Peyer's patch (tissue), 4 donors: Measurements from ENCODE around the gene TMEM92. TPM values are rescaled to one million over a fixed set of nuclear protein-coding genes. Genes with fewer than 3 reads are reported as not detected.

Source experiments
- DNase-seq, 3 donors: peaks; one replicate each; pipeline ENCODE4 v3.0.0-alpha.2; 2017 to 2019
- H3K27ac ChIP-seq, 4 donors: fragments of 200-600 bp; sonication (generic); one replicate each; pipeline ENCODE4 v1.5.1; 2016 to 2019
- H3K27me3 ChIP-seq, 2 donors: fragments of 200-600 bp; sonication (generic); one replicate each; pipeline ENCODE4 v1.5.1; 2019
- H3K36me3 ChIP-seq, 3 donors: fragments of 200-600 bp; sonication (generic); one replicate each; pipeline ENCODE4 v1.5.1; 2016 to 2019
- H3K4me1 ChIP-seq, 4 donors: fragments of 200-600 bp; sonication (generic); one replicate each; pipeline ENCODE4 v1.5.1; 2016 to 2019
- H3K4me3 ChIP-seq, 4 donors: fragments of 200-600 bp; sonication (generic); 1 replicate in 3 of 4; 2 replicates in 1 of 4; pipeline ENCODE4 v1.5.1; 2016 to 2019; ENCODE audit warnings: mild to moderate bottlenecking in 1 of 4
- H3K9me3 ChIP-seq, 4 donors: fragments of 200-600 bp; sonication (generic); one replicate each; pipeline ENCODE4 v1.5.1; 2016 to 2019; ENCODE audit warnings: mild to moderate bottlenecking in 1 of 4
- POLR2A ChIP-seq, 2 donors: fragments of 450-650 bp; IDR thresholded peaks; one replicate each; pipeline ENCODE4 v1.5.1; 2017; ENCODE audit warnings: antibody characterized with exemption in 2 of 2, mild to moderate bottlenecking in 2 of 2, moderate library complexity in 2 of 2
- total RNA-seq, 4 donors: library from RNA; depleted of rRNA; stranded (reverse); fragments of >200 nt; gene quantifications; one replicate each; pipeline ENCODE4 v1.1.0, GENCODE V29; 2016
- TF ChIP-seq, protein P1 (sequence below), 6 experiments: fragments of 450-650 bp in 4 of 6; fragments of 200-600 bp in 2 of 6; sonication (generic) in 1 of 6; IDR thresholded peaks; one replicate each; pipeline ENCODE4 v1.5.1; 2017 to 2019; ENCODE audit warnings: antibody characterized with exemption in 6 of 6, mild to moderate bottlenecking in 3 of 6, moderate library complexity in 1 of 6

The TMEM92 gene
- total RNA-seq, 4 donors from 2014 or later, result 0.83 to 86.0 (median 50.6) TPM

DNA sequence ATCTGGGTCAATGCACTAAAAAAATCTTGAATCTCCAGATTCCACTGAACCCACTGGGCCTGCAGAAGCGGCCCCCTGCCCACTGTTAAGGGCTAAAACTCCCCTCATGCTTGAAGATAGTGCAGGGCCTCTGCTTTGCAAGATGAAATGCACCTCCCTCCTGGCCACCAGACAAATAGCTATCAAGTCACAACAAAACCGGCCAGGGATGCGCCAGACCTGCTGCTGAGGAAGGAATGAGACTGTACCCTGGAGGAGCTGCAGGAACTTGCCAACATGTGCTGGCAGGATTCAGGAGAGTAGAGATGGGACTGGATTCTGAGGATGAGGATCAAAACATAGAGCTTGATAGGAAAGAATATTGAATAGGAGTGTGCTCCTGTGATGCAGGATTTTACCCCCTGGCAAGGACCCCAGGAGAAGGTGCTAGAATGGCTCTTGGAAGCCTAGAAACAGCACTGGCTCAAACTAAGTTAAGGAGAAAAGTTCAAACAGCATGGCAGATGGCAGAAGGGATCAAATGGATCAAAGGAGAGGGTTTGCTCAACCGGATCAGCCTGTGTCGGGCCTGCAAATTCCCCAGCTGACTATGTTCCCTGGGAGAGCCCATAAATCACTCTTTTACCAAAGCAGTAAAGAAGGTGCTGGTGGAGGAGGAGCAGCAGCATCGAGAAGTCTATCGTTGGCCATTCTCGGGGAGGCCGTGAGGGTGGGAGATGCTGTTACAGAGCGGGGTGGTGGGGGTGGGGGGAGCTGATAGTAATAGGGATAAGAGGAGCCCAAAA is 44.4 kb downstream of the TMEM92 start:
- no peak for TF ChIP-seq POLR2A (IDR thresholded peaks at IDR 0.05)
- TF ChIP-seq, protein P1, sequence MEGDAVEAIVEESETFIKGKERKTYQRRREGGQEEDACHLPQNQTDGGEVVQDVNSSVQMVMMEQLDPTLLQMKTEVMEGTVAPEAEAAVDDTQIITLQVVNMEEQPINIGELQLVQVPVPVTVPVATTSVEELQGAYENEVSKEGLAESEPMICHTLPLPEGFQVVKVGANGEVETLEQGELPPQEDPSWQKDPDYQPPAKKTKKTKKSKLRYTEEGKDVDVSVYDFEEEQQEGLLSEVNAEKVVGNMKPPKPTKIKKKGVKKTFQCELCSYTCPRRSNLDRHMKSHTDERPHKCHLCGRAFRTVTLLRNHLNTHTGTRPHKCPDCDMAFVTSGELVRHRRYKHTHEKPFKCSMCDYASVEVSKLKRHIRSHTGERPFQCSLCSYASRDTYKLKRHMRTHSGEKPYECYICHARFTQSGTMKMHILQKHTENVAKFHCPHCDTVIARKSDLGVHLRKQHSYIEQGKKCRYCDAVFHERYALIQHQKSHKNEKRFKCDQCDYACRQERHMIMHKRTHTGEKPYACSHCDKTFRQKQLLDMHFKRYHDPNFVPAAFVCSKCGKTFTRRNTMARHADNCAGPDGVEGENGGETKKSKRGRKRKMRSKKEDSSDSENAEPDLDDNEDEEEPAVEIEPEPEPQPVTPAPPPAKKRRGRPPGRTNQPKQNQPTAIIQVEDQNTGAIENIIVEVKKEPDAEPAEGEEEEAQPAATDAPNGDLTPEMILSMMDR (IDR thresholded peaks at IDR 0.05), result no peak
- Histone ChIP-seq H3K4me3 (no peak overlapping the region), H3K4me1 (no peaks in the 10 kb centered on the region), H3K27me3 (no peaks in the 10 kb centered on the region), H3K9me3 (no peaks in the 10 kb centered on the region), H3K36me3 (no peaks in the 10 kb centered on the region), H3K27ac (no peak overlapping the region)
- no peak for DNase-seq

DNA sequence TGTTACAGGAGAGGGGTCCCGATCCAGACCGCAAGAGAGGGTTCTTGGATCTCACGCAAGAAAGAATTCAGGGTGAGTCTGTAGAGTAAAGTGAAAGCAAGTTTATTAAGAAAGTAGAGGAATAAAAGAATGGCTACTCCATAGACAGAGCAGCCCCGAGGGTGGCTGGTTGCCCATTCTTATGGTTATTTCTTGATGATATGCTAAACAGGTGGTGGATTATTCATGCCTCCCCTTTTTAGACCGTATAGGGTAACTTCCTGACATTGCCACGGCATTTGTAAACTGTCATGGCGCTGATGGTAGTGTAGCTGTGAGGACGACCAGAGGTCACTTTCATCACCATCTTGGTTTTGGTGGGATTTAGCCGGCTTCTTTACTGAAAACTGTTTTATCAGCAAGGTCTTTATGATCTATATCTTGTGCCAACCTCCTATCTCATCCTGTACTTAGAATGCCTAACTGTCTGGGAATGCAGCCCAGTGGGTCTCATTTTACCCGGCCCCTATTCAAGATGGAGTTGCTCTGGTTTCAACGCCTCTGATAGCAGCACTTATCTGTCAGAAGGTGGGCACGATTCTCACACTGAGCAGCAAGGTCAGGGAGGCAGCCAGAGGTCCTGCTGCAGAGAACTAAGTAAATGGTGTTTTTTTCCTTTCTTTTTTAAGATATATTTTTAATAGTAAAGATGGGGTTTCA is 45.2 kb downstream of the TMEM92 start:
- TF ChIP-seq POLR2A (IDR thresholded peaks at IDR 0.05), result no peak
- TF ChIP-seq, protein P1 (IDR thresholded peaks at IDR 0.05), result no peak
- no peaks in the 10 kb centered on the region for H3K9me3 ChIP-seq
- H3K4me1 ChIP-seq, result no peaks in the 10 kb centered on the region
- no peaks in the 10 kb centered on the region for H3K27me3 ChIP-seq
- H3K27ac ChIP-seq, result no peak overlapping the region
- no peak for DNase-seq
- H3K36me3 ChIP-seq, result no peaks in the 10 kb centered on the region
- no peak overlapping the region for H3K4me3 ChIP-seq

DNA sequence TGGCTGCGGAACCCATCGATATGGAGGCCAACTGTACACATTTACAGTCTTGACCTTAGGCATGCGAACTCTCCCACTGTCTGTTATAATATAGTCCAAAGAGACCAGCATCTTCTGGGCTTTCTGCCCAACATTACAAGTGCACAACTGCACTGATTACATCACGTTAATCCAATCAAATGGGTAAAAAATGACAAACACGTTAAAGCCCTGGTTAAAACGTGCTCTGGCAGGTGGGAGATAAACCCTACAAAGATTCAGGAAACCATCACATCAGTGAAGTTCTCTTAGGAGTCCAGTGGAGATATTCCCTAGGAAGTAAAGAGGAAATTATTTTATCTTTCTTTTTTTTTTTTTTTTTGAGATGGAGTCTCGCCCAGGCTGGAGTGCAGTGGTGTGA is 48.0 kb downstream of the TMEM92 start:
- Histone ChIP-seq H3K4me1 (no peaks in the 10 kb centered on the region), H3K4me3 (no peak overlapping the region), H3K27ac (no peak overlapping the region), H3K36me3 (no peaks in the 10 kb centered on the region), H3K9me3 (no peaks in the 10 kb centered on the region), H3K27me3 (no peaks in the 10 kb centered on the region)
- DNase-seq, result no peak
- no peak for TF ChIP-seq POLR2A (IDR thresholded peaks at IDR 0.05)
- TF ChIP-seq, protein P1 (IDR thresholded peaks at IDR 0.05), result no peak

DNA sequence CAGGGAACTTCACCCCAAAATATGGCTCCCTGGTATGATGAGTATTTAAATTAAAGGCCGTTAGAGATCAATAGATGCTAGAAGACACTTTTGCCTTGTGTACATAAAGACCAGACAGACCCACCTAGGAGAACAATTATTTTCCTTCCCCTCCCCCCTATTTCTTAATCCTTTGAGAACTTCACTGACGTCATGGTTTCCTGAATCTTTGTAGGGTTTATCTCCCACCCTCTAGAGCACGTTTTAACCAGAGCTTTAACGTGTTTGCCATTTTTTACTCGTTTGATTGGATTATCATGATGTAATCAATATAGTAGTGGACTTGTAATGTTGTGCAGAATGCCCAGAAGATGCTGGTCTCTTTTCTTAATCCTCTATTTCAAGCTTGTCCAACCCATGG is 48.8 kb downstream of the TMEM92 start:
- H3K27me3 ChIP-seq, result no peaks in the 10 kb centered on the region
- H3K9me3 ChIP-seq, result no peaks in the 10 kb centered on the region
- H3K36me3 ChIP-seq, result no peaks in the 10 kb centered on the region
- TF ChIP-seq, protein P1 (IDR thresholded peaks at IDR 0.05), result no peak
- no peak for TF ChIP-seq POLR2A (IDR thresholded peaks at IDR 0.05)
- DNase-seq, result no peak
- no peak overlapping the region for H3K27ac ChIP-seq
- no peaks in the 10 kb centered on the region for H3K4me1 ChIP-seq
- no peak overlapping the region for H3K4me3 ChIP-seq

DNA sequence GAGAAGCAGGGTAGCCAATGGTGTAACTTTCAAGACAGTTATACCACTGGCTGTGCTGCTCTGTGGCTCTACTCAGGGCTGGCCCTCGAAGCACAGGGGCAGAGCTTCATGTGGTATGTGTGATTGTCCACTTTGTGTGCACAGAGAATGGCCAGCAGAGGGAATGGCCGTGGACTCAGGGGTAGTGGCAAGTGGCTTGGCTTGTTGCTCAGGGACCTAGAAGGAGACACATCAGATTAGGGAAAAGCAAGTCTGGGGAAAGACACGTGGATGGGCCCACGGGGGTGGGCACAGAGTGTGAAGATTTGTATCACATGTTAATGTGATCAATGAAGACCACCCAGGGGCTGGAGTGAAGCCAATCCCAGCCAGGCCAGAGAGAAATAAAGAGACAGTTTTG is 51.6 kb downstream of the TMEM92 start:
- no peak overlapping the region for H3K4me3 ChIP-seq
- DNase-seq, result no peak
- no peak for TF ChIP-seq POLR2A (IDR thresholded peaks at IDR 0.05)
- TF ChIP-seq, protein P1 (IDR thresholded peaks at IDR 0.05), result no peak
- no peak overlapping the region for H3K27ac ChIP-seq
- no peaks in the 10 kb centered on the region for H3K36me3 ChIP-seq
- H3K9me3 ChIP-seq, result no peaks in the 10 kb centered on the region
- no peaks in the 10 kb centered on the region for H3K4me1 ChIP-seq
- no peaks in the 10 kb centered on the region for H3K27me3 ChIP-seq
